Naive thymus-derived CD4-positive, alpha-beta T cell (primary cell): Measurements from ENCODE around the gene FAM131B. TPM values are rescaled to one million over a fixed set of nuclear protein-coding genes. Genes with fewer than 3 reads are reported as not detected.
A peak's percentile ranks its signal among the peaks of the same experiment; 100 is the strongest.

Source experiments
- ATAC-seq: fragments of 150-1000 bp; cut with Tn5 transposase; 2 replicates; pipeline ENCODE4 v1.10.0; 2021; ENCODE audit warnings: mild to moderate bottlenecking, moderate library complexity
- CTCF ChIA-PET: fragments of 350-600 bp; sonication (Branson Sonifier 250); formaldehyde crosslinking; loops from one replicate; lab custom pipeline; 2021; ENCODE audit warnings: antibody characterized with exemption; lab: Charles Lee
- POLR2A ChIA-PET: fragments of 350-600 bp; sonication (Branson Sonifier 250); formaldehyde crosslinking; loops from one replicate; lab custom pipeline; 2021; ENCODE audit warnings: antibody characterized with exemption, inconsistent platforms; lab: Charles Lee
- DNase-seq, 9 donors: peaks; one replicate each; pipeline versions ENCODE4 v3.0.0 to v3.0.0-alpha.2; 2020 to 2022; ENCODE audit warnings: mixed read lengths in 1 of 9
- H3K27ac ChIP-seq: one replicate; pipeline ENCODE4 v1.7.0; 2013; ENCODE audit warnings: mild to moderate bottlenecking, low read depth, low read length, moderate library complexity
- H3K27me3 ChIP-seq, 2 donors: one replicate each; pipeline ENCODE4 v1.7.0; 2013; ENCODE audit warnings: low read length in 2 of 2, mild to moderate bottlenecking in 2 of 2, moderate library complexity in 2 of 2; ENCODE audit not compliant: control insufficient read depth in 2 of 2, insufficient read depth in 2 of 2
- H3K36me3 ChIP-seq, 3 experiments: 1 replicate in 2 of 3; 2 replicates in 1 of 3; pipeline ENCODE4 v1.7.0; 2013; ENCODE audit warnings: low read length in 3 of 3, mild to moderate bottlenecking in 3 of 3, moderate library complexity in 1 of 3; ENCODE audit not compliant: insufficient read depth in 3 of 3, control insufficient read depth in 2 of 3
- H3K4me1 ChIP-seq, 2 donors: one replicate each; pipeline ENCODE4 v1.7.0; 2013; ENCODE audit warnings: low read length in 2 of 2, mild to moderate bottlenecking in 2 of 2, moderate library complexity in 1 of 2; ENCODE audit not compliant: control insufficient read depth in 2 of 2, insufficient read depth in 2 of 2
- H3K4me3 ChIP-seq: 2 replicates; pipeline ENCODE4 v1.7.0; 2013; ENCODE audit warnings: mild to moderate bottlenecking, low read length
- H3K9me3 ChIP-seq, 3 experiments: 1 replicate in 2 of 3; 2 replicates in 1 of 3; pipeline ENCODE4 v1.7.0; 2013; ENCODE audit warnings: low read length in 3 of 3; ENCODE audit not compliant: control insufficient read depth in 2 of 3
- H3K27ac Mint-ChIP-seq, 9 donors: one replicate each; pipeline ENCODE4 v1.8.0; 2020 to 2022; ENCODE audit warnings: mixed read lengths in 9 of 9, mild to moderate bottlenecking in 8 of 9, moderate library complexity in 5 of 9, inconsistent platforms in 2 of 9
- H3K27me3 Mint-ChIP-seq, 5 donors: one replicate each; pipeline ENCODE4 v1.8.0; 2021 to 2022; ENCODE audit warnings: mixed read lengths in 5 of 5, mild to moderate bottlenecking in 1 of 5
- H3K36me3 Mint-ChIP-seq, 5 donors: one replicate each; pipeline ENCODE4 v1.8.0; 2020 to 2022; ENCODE audit warnings: mixed read lengths in 5 of 5, mild to moderate bottlenecking in 3 of 5, inconsistent platforms in 1 of 5
- H3K4me1 Mint-ChIP-seq, 7 donors: one replicate each; pipeline ENCODE4 v1.8.0; 2020 to 2022; ENCODE audit warnings: mixed read lengths in 7 of 7, mild to moderate bottlenecking in 3 of 7, inconsistent platforms in 1 of 7
- H3K4me3 Mint-ChIP-seq, 10 donors: one replicate each; pipeline ENCODE4 v1.8.0; 2020 to 2022; ENCODE audit warnings: mild to moderate bottlenecking in 10 of 10, mixed read lengths in 10 of 10, moderate library complexity in 6 of 10, inconsistent platforms in 2 of 10
- H3K9me3 Mint-ChIP-seq, 11 donors: one replicate each; pipeline ENCODE4 v1.8.0; 2020 to 2022; ENCODE audit warnings: mixed read lengths in 11 of 11, mild to moderate bottlenecking in 4 of 11, inconsistent platforms in 1 of 11, moderate library complexity in 1 of 11
- intact Hi-C, 2 donors: fragments of 100-400 bp; cut with micrococcal nuclease; formaldehyde crosslinking; loops; one replicate each; pipeline ENCODE4 v1.15.1; 2023
- polyA plus RNA-seq, 2 donors: library from polyadenylated mRNA; unstranded; fragments of 300-500 nt; fragmentation: Illumina TruSeq; gene quantifications; one replicate each; pipeline ENCODE4 v1.2.3, GENCODE V29; 2021
- total RNA-seq, 6 experiments: library from RNA in 5 of 6; stranded (reverse) in 5 of 6; gene quantifications; 1 replicate in 5 of 6; 2 replicates in 1 of 6; pipeline ENCODE4 v1.2.3 and lab custom pipeline; 2021 to 2026

The FAM131B gene
- total and polyA plus RNA-seq, 7 experiments from 2014 or later, result 0.19 to 1.4 (median 0.53) TPM; not detected in 4

- no peaks in the 10 kb centered on the region for H3K9me3 ChIP-seq
- Mint-ChIP-seq H3K27ac (no peak overlapping the region), H3K9me3 (peaks cover 0 to 2% (median 0%) of the 10 kb centered on the region in 11 donors), H3K4me3 (no peak overlapping the region), H3K27me3 (peaks cover 0 to 37% (median 0%) of the 10 kb centered on the region in 5 donors), H3K36me3 (no peaks in the 10 kb centered on the region), H3K4me1 (peaks cover 0 to 3% (median 0%) of the 10 kb centered on the region in 7 donors)
- ChIA-PET POLR2A (no interaction called here), CTCF (no interaction called here)
- H3K27me3 ChIP-seq, result no peaks in the 10 kb centered on the region
- intact Hi-C loops, result no loop called here
- ATAC-seq (no peak), DNase-seq (no peak)
- no peak overlapping the region for H3K27ac ChIP-seq
- no peaks in the 10 kb centered on the region for H3K36me3 ChIP-seq
- H3K4me1 ChIP-seq, result no peaks in the 10 kb centered on the region
- H3K4me3 ChIP-seq, result no peak overlapping the region
These were observed 9.9 kb downstream of the FAM131B start for GRCh38 chr7:143352531-143353002.

- ChIA-PET CTCF (no interaction called here), POLR2A (interaction anchor here (0.6 to 1.2 kb wide), 2 partner anchors 29 to 944 kb away, joined by 3 read pairs; no protein-coding TSS in a partner anchor)
- Histone ChIP-seq H3K9me3 (no peaks in the 10 kb centered on the region), H3K27ac (no peak overlapping the region), H3K27me3 (no peaks in the 10 kb centered on the region), H3K4me3 (no peak overlapping the region), H3K36me3 (no peaks in the 10 kb centered on the region), H3K4me1 (no peaks in the 10 kb centered on the region)
- DNase-seq (no peak), ATAC-seq (no peak)
- H3K4me1 Mint-ChIP-seq, result peaks cover 0 to 3% (median 0%) of the 10 kb centered on the region in 7 donors
- no peak overlapping the region for H3K4me3 Mint-ChIP-seq
- intact Hi-C loops, result no loop called here
- peaks cover 0 to 42% (median 0%) of the 10 kb centered on the region in 5 donors for H3K27me3 Mint-ChIP-seq
- no peaks in the 10 kb centered on the region for H3K36me3 Mint-ChIP-seq
- H3K9me3 Mint-ChIP-seq, result peaks cover 0 to 2% (median 0%) of the 10 kb centered on the region in 11 donors
- H3K27ac Mint-ChIP-seq, result no peak overlapping the region
These were observed 10.9 kb downstream of the FAM131B start for GRCh38 chr7:143351574-143351973.

- Histone ChIP-seq H3K36me3 (no peaks in the 10 kb centered on the region), H3K4me1 (no peaks in the 10 kb centered on the region), H3K27me3 (no peaks in the 10 kb centered on the region), H3K27ac (no peak overlapping the region), H3K9me3 (no peaks in the 10 kb centered on the region), H3K4me3 (no peak overlapping the region)
- intact Hi-C loops, result no loop called here
- Mint-ChIP-seq H3K9me3 (peaks cover 0 to 3% (median 0%) of the 10 kb centered on the region in 11 donors), H3K36me3 (no peaks in the 10 kb centered on the region), H3K4me1 (peaks cover 0 to 4% (median 0%) of the 10 kb centered on the region in 7 donors), H3K4me3 (no peak overlapping the region), H3K27me3 (peaks cover 0 to 45% (median 0%) of the 10 kb centered on the region in 5 donors), H3K27ac (no peak overlapping the region)
- POLR2A ChIA-PET, result interaction anchor here (0.6 to 1.2 kb wide), 4 partner anchors 13 to 943 kb away, joined by 3 read pairs; no protein-coding TSS in a partner anchor
- CTCF ChIA-PET, result interaction anchor here (1.3 kb wide), 1 partner anchor 15 kb away, joined by 4 read pairs; no protein-coding TSS in a partner anchor
- no peak for DNase-seq
- ATAC-seq, result no peak
These were observed 11.5 kb downstream of the FAM131B start for GRCh38 chr7:143351060-143351459.

- Histone ChIP-seq H3K4me3 (no peak overlapping the region), H3K36me3 (no peaks in the 10 kb centered on the region), H3K27ac (no peak overlapping the region), H3K4me1 (peaks cover 0 to 4% of the 10 kb centered on the region in 2 donors), H3K27me3 (no peaks in the 10 kb centered on the region), H3K9me3 (no peaks in the 10 kb centered on the region)
- Mint-ChIP-seq H3K9me3 (peaks cover 0 to 2% (median 0%) of the 10 kb centered on the region in 11 donors), H3K27me3 (peaks cover 0 to 54% (median 0%) of the 10 kb centered on the region in 5 donors), H3K4me1 (peaks cover 5 to 13% (median 9%) of the 10 kb centered on the region in 7 donors), H3K27ac (no peak overlapping the region), H3K36me3 (no peaks in the 10 kb centered on the region), H3K4me3 (no peak overlapping the region)
- ChIA-PET CTCF (interaction anchor here (0.8 to 1.0 kb wide), 2 partner anchors 21 to 49 kb away, joined by 3 to 5 read pairs; no protein-coding TSS in a partner anchor), POLR2A (no interaction called here)
- intact Hi-C loops, result no loop called here
- ATAC-seq (no peak), DNase-seq (no peak)
These were observed 14.6 kb downstream of the FAM131B start for GRCh38 chr7:143347950-143348349.

GRCh38 chr7:143346018-143346417, 16.5 kb downstream of the FAM131B start:
- ChIA-PET POLR2A (interaction anchor here (0.9 to 1.3 kb wide), 5 partner anchors 18 to 83 kb away, joined by 3 to 8 read pairs (median 3); partner anchors contain the start of genes EPHA1 and GSTK1), CTCF (interaction anchor here (0.6 to 1.7 kb wide), 7 partner anchors 10 to 106 kb away, joined by 3 to 10 read pairs (median 3); no protein-coding TSS in a partner anchor)
- H3K27me3 ChIP-seq, result no peaks in the 10 kb centered on the region
- peaks cover 0 to 4% of the 10 kb centered on the region in 2 donors for H3K4me1 ChIP-seq
- no peak overlapping the region for H3K27ac ChIP-seq
- Mint-ChIP-seq H3K36me3 (no peaks in the 10 kb centered on the region), H3K4me3 (peak overlapping the region in 3 of 10 donors; percentile 65 to 84 (median 75)), H3K9me3 (peaks cover 0 to 2% (median 0%) of the 10 kb centered on the region in 11 donors), H3K27ac (peak overlapping the region in 1 of 9 donors; percentile 79), H3K27me3 (peaks cover 0 to 57% (median 0%) of the 10 kb centered on the region in 5 donors), H3K4me1 (peaks cover 5 to 13% (median 9%) of the 10 kb centered on the region in 7 donors)
- DNase-seq, result no peak
- ATAC-seq, result no peak
- no peaks in the 10 kb centered on the region for H3K9me3 ChIP-seq
- intact Hi-C loops, result no loop called here
- no peak overlapping the region for H3K4me3 ChIP-seq
- no peaks in the 10 kb centered on the region for H3K36me3 ChIP-seq

GRCh38 chr7:143345428-143345900, 17.0 kb downstream of the FAM131B start:
- H3K4me3 ChIP-seq, result peak overlapping the region; percentile 29
- no peaks in the 10 kb centered on the region for H3K9me3 ChIP-seq
- H3K27me3 ChIP-seq, result no peaks in the 10 kb centered on the region
- DNase-seq (peak; percentile 31 to 62 (median 56)), ATAC-seq (peak; percentile 98)
- H3K27ac ChIP-seq, result no peak overlapping the region
- ChIA-PET CTCF (interaction anchor here (0.6 to 1.7 kb wide), 9 partner anchors 10 to 105 kb away, joined by 3 to 10 read pairs (median 3); no protein-coding TSS in a partner anchor), POLR2A (interaction anchor here (0.9 to 1.3 kb wide), 3 partner anchors 36 to 83 kb away, joined by 3 to 8 read pairs (median 3); partner anchors contain the start of genes EPHA1 and GSTK1)
- H3K4me1 ChIP-seq, result peaks cover 0 to 4% of the 10 kb centered on the region in 2 donors
- Mint-ChIP-seq H3K4me1 (peaks cover 5 to 13% (median 9%) of the 10 kb centered on the region in 7 donors), H3K4me3 (peak overlapping the region; percentile 56 to 87 (median 76)), H3K27me3 (peaks cover 0 to 57% (median 2%) of the 10 kb centered on the region in 5 donors), H3K9me3 (peaks cover 0 to 2% (median 0%) of the 10 kb centered on the region in 11 donors), H3K27ac (peak overlapping the region in 3 of 9 donors; percentile 3 to 79 (median 56)), H3K36me3 (no peaks in the 10 kb centered on the region)
- H3K36me3 ChIP-seq, result no peaks in the 10 kb centered on the region
- intact Hi-C loops, result loop anchor here (1.0 to 2.0 kb wide), 8 partner anchors 27 to 105 kb away; partner anchors contain the start of genes CASP2 (in 1 of the 2), EPHA1 (in 1 of the 2) and ZYX (in 1 of the 2)
